ENCODE results near the gene SERPINE1. TPM values are rescaled to one million over a fixed set of nuclear protein-coding genes. Genes with fewer than 3 reads are reported as not detected.

SERPINE1 gene
- total and polyA plus RNA-seq, 2 of the 13 experiments (the other 11 are each of a cell fraction or from before 2014, with no cell fraction given): 21.2 to 1,576 TPM

- TF ChIP-seq ARID4A (CRISPR knock-in tag; IDR thresholded peaks at IDR 0.05; ENCODE audit: borderline replicate concordance) (no peak), FOXO1 (CRISPR knock-in tag; IDR thresholded peaks at IDR 0.05) (no peak), SMYD3 (CRISPR knock-in tag; IDR thresholded peaks at IDR 0.05) (no peak), ZNF614 (CRISPR knock-in tag; IDR thresholded peaks at IDR 0.05; ENCODE audit: borderline replicate concordance) (no peak), RFX5 (IDR thresholded peaks at IDR 0.05; ENCODE audit: low read depth, low read length) (no peak), MIER2 (CRISPR knock-in tag; IDR thresholded peaks at IDR 0.05) (no peak), ZNF224 (CRISPR knock-in tag; IDR thresholded peaks at IDR 0.05) (no peak)
- TF ChIP-seq, protein P1, sequence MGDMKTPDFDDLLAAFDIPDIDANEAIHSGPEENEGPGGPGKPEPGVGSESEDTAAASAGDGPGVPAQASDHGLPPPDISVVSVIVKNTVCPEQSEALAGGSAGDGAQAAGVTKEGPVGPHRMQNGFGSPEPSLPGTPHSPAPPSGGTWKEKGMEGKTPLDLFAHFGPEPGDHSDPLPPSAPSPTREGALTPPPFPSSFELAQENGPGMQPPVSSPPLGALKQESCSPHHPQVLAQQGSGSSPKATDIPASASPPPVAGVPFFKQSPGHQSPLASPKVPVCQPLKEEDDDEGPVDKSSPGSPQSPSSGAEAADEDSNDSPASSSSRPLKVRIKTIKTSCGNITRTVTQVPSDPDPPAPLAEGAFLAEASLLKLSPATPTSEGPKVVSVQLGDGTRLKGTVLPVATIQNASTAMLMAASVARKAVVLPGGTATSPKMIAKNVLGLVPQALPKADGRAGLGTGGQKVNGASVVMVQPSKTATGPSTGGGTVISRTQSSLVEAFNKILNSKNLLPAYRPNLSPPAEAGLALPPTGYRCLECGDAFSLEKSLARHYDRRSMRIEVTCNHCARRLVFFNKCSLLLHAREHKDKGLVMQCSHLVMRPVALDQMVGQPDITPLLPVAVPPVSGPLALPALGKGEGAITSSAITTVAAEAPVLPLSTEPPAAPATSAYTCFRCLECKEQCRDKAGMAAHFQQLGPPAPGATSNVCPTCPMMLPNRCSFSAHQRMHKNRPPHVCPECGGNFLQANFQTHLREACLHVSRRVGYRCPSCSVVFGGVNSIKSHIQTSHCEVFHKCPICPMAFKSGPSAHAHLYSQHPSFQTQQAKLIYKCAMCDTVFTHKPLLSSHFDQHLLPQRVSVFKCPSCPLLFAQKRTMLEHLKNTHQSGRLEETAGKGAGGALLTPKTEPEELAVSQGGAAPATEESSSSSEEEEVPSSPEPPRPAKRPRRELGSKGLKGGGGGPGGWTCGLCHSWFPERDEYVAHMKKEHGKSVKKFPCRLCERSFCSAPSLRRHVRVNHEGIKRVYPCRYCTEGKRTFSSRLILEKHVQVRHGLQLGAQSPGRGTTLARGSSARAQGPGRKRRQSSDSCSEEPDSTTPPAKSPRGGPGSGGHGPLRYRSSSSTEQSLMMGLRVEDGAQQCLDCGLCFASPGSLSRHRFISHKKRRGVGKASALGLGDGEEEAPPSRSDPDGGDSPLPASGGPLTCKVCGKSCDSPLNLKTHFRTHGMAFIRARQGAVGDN (CRISPR knock-in tag; IDR thresholded peaks at IDR 0.05): peak; percentile 42
Measured at GRCh38 chr7:101162551-101163278, 35.8 kb downstream of the SERPINE1 start (continued).

Data from HepG2 (cell line).